Caco-2 (cell line): ENCODE measurements around the gene NRXN3. TPM values are rescaled to one million over a fixed set of nuclear protein-coding genes. Genes with fewer than 3 reads are reported as not detected.

ENCODE experiments used
- BruUV-seq: library from RNA; stranded (reverse); fragments of 400-500 nt; replicated peaks from 2 replicates; lab custom pipeline; 2021; lab: Mats Ljungman, UMichigan
- CTCF ChIA-PET: fragments of 300-600 bp; sonication (Branson Sonifier 250); formaldehyde crosslinking; loops from one replicate; lab custom pipeline; 2022; ENCODE audit warnings: antibody characterized with exemption; lab: Charles Lee
- POLR2A ChIA-PET: fragments of 300-600 bp; sonication (Branson Sonifier 250); formaldehyde crosslinking; loops from one replicate; lab custom pipeline; 2022; ENCODE audit warnings: antibody characterized with exemption; lab: Charles Lee
- DNase-seq, 2 experiments: peaks; one replicate each; pipeline versions ENCODE4 v3.0.0 to v3.0.0-alpha.2; 2020 to 2022
- H3K27me3 ChIP-seq: replicated peaks from 2 replicates; pipeline ENCODE4 v1.6.0; 2011; ENCODE audit warnings: low read length; ENCODE audit not compliant: control insufficient read depth, insufficient read depth
- H3K36me3 ChIP-seq: 2 replicates; pipeline ENCODE4 v1.5.1; 2011; ENCODE audit warnings: low read length; ENCODE audit not compliant: control insufficient read depth, insufficient read depth
- H3K4me1 ChIP-seq: fragments of 250-450 bp; sonication (Bioruptor Pico); 2 replicates; pipeline ENCODE4 v1.5.1; 2020; ENCODE audit warnings: mild to moderate bottlenecking
- H3K4me3 ChIP-seq: 2 replicates; pipeline ENCODE4 v1.5.1; 2011; ENCODE audit warnings: low read depth, mild to moderate bottlenecking, control low read depth, low read length
- H3K9me3 ChIP-seq: fragments of 250-450 bp; sonication (Bioruptor Pico); 2 replicates; pipeline ENCODE4 v1.5.1; 2020; ENCODE audit warnings: mild to moderate bottlenecking, moderate library complexity
- H3K27ac Mint-ChIP-seq: one replicate; pipeline ENCODE4 v1.8.0; 2022; ENCODE audit warnings: mixed read lengths; ENCODE audit not compliant: unreplicated experiment
- H3K27me3 Mint-ChIP-seq: one replicate; pipeline ENCODE4 v1.8.0; 2022; ENCODE audit warnings: mixed read lengths; ENCODE audit not compliant: insufficient read depth, unreplicated experiment
- H3K36me3 Mint-ChIP-seq: one replicate; pipeline ENCODE4 v1.8.0; 2022; ENCODE audit warnings: mild to moderate bottlenecking, mixed read lengths; ENCODE audit not compliant: insufficient read depth, unreplicated experiment
- H3K4me1 Mint-ChIP-seq: one replicate; pipeline ENCODE4 v1.8.0; 2022; ENCODE audit warnings: low read depth, mixed read lengths; ENCODE audit not compliant: unreplicated experiment
- H3K4me3 Mint-ChIP-seq: one replicate; pipeline ENCODE4 v1.8.0; 2022; ENCODE audit warnings: mild to moderate bottlenecking, moderate library complexity, mixed read lengths; ENCODE audit not compliant: unreplicated experiment
- H3K9me3 Mint-ChIP-seq: one replicate; pipeline ENCODE4 v1.8.0; 2022; ENCODE audit warnings: mixed read lengths; ENCODE audit not compliant: unreplicated experiment
- intact Hi-C: fragments of 100-400 bp; cut with micrococcal nuclease; formaldehyde crosslinking; loops from one replicate; pipeline ENCODE4 v1.10.0; 2022; ENCODE audit not compliant: unreplicated experiment
- total RNA-seq: library from RNA; stranded (reverse); gene quantifications from 2 replicates; pipeline ENCODE4 v1.2.3, GENCODE V29; 2022
- TF ChIP-seq, protein P1 (sequence below), 2 experiments: fragments of 200-600 bp in 1 of 2; IDR thresholded peaks; 1 replicate in 1 of 2; 2 replicates in 1 of 2; pipeline versions ENCODE4 v1.5.1 to v1.8.0; 2011 to 2022; ENCODE audit warnings: antibody characterized with exemption in 1 of 2, control low read depth in 1 of 2, inconsistent platforms in 1 of 2, low read depth in 1 of 2, low read length in 1 of 2, mild to moderate bottlenecking in 1 of 2, moderate library complexity in 1 of 2; ENCODE audit not compliant: insufficient read depth in 1 of 2, severe bottlenecking in 1 of 2, unreplicated experiment in 1 of 2

The NRXN3 gene
- total RNA-seq, 1 experiment from 2014 or later: 12.4 TPM

DNA sequence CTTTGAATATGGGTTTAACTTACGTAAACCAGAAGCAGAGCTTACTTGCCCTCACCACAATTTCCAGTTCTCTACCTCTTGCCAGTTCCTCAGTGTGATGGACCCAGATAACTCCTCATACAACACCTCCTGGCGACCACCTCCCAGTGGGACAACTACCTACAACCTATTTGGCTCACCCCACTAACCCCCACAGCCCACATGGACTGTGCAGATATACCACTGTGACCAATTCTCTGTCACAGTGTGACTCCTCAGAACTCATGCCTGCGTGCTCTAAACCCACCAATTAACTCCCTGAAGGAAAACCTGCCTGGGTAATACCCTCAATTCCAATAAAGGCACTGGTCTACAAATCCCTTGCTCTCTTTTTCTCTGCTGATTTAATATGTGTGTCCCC, 1729.4 kb downstream of the NRXN3 start:
- Mint-ChIP-seq H3K36me3 (no peaks in the 10 kb centered on the region), H3K27me3 (no peaks in the 10 kb centered on the region), H3K9me3 (no peaks in the 10 kb centered on the region), H3K4me3 (no peak overlapping the region), H3K27ac (no peak overlapping the region), H3K4me1 (no peaks in the 10 kb centered on the region)
- TF ChIP-seq, protein P1, sequence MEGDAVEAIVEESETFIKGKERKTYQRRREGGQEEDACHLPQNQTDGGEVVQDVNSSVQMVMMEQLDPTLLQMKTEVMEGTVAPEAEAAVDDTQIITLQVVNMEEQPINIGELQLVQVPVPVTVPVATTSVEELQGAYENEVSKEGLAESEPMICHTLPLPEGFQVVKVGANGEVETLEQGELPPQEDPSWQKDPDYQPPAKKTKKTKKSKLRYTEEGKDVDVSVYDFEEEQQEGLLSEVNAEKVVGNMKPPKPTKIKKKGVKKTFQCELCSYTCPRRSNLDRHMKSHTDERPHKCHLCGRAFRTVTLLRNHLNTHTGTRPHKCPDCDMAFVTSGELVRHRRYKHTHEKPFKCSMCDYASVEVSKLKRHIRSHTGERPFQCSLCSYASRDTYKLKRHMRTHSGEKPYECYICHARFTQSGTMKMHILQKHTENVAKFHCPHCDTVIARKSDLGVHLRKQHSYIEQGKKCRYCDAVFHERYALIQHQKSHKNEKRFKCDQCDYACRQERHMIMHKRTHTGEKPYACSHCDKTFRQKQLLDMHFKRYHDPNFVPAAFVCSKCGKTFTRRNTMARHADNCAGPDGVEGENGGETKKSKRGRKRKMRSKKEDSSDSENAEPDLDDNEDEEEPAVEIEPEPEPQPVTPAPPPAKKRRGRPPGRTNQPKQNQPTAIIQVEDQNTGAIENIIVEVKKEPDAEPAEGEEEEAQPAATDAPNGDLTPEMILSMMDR (IDR thresholded peaks at IDR 0.05; ENCODE audit: insufficient read depth in 1 of 2, low read depth in 1 of 2, low read length in 1 of 2, severe bottlenecking in 1 of 2, unreplicated experiment in 1 of 2): no peak
- Histone ChIP-seq H3K9me3 (no peaks in the 10 kb centered on the region), H3K4me1 (no peaks in the 10 kb centered on the region), H3K36me3 (no peaks in the 10 kb centered on the region), H3K27me3 (no peaks in the 10 kb centered on the region), H3K4me3 (no peak overlapping the region)
- ChIA-PET CTCF (no interaction called here), POLR2A (no interaction called here)
- BruUV-seq: no TSS peak
- intact Hi-C loops: no loop called here
- no peak for DNase-seq

DNA sequence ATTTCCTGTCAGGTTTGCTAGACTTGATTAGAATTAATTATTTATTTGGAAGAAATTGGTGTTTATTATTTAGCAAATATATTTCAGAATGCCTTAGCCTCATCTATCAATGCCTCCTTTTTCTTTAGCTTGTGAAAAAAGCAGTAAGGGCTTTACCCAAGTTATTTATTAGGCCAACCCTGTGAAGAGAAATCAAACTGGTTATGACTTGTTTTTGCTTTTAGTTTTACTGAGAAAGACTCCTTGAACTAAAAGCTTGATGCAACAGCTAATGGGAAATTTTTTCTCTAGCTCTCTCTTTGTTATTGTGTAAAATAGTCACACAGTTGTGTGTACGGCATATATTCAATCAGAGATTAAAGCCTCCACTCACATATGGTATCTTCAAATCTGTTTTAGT, 1734.3 kb downstream of the NRXN3 start:
- no peaks in the 10 kb centered on the region for H3K4me1 Mint-ChIP-seq
- Histone ChIP-seq H3K4me1 (no peaks in the 10 kb centered on the region), H3K36me3 (no peaks in the 10 kb centered on the region), H3K4me3 (no peak overlapping the region), H3K9me3 (no peaks in the 10 kb centered on the region), H3K27me3 (no peaks in the 10 kb centered on the region)
- TF ChIP-seq, protein P1 (IDR thresholded peaks at IDR 0.05; ENCODE audit: insufficient read depth in 1 of 2, low read depth in 1 of 2, low read length in 1 of 2, severe bottlenecking in 1 of 2, unreplicated experiment in 1 of 2): no peak
- intact Hi-C loops: no loop called here
- DNase-seq: no peak
- CTCF ChIA-PET: no interaction called here
- POLR2A ChIA-PET: no interaction called here
- no peaks in the 10 kb centered on the region for H3K27me3 Mint-ChIP-seq
- H3K36me3 Mint-ChIP-seq: no peaks in the 10 kb centered on the region
- H3K4me3 Mint-ChIP-seq: no peak overlapping the region
- H3K9me3 Mint-ChIP-seq: no peaks in the 10 kb centered on the region
- no TSS peak for BruUV-seq
- H3K27ac Mint-ChIP-seq: no peak overlapping the region

DNA sequence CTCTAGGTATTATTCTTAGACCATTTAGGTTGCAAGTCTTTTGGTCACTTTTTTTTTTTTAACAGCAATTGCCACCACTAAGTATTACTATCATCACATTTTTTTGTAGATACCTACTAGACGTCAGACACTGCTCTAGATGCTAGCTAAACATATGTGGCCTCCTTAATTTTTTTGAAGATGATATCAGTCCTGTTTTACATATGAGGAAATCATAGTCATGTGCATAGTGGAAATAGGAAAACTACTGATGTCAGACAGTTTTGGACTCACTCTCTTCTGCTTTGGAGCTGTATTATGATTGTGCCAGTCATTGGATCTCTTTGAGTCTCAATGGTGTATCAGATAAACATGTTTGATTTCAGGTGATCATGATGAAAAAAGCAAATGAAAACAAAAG, 1736.8 kb downstream of the NRXN3 start:
- intact Hi-C loops: no loop called here

More for the DNA sequence above, 1736.8 kb downstream of the NRXN3 start:
- peaks cover 2% of the 10 kb centered on the region for H3K9me3 Mint-ChIP-seq
- H3K36me3 ChIP-seq: no peaks in the 10 kb centered on the region
- H3K27me3 ChIP-seq: no peaks in the 10 kb centered on the region
- H3K27ac Mint-ChIP-seq: no peak overlapping the region
- no peak overlapping the region for H3K4me3 Mint-ChIP-seq
- H3K36me3 Mint-ChIP-seq: no peaks in the 10 kb centered on the region
- no peak for DNase-seq
- no TSS peak for BruUV-seq
- H3K9me3 ChIP-seq: no peaks in the 10 kb centered on the region
- TF ChIP-seq, protein P1 (IDR thresholded peaks at IDR 0.05; ENCODE audit: insufficient read depth in 1 of 2, low read depth in 1 of 2, low read length in 1 of 2, severe bottlenecking in 1 of 2, unreplicated experiment in 1 of 2): no peak
- no peaks in the 10 kb centered on the region for H3K27me3 Mint-ChIP-seq
- peaks cover under 1% of the 10 kb centered on the region for H3K4me1 Mint-ChIP-seq
- ChIA-PET POLR2A (no interaction called here), CTCF (no interaction called here)
- H3K4me1 ChIP-seq: peaks cover 9% of the 10 kb centered on the region
- no peak overlapping the region for H3K4me3 ChIP-seq
